ENCODE data around the gene SQOR.

The SQOR gene

GRCh38 chr15:45660231-45660979 is 25.6 kb downstream of the SQOR start:
- no peak for DNase-seq (ENCODE audit: low spot score)

DNA sequence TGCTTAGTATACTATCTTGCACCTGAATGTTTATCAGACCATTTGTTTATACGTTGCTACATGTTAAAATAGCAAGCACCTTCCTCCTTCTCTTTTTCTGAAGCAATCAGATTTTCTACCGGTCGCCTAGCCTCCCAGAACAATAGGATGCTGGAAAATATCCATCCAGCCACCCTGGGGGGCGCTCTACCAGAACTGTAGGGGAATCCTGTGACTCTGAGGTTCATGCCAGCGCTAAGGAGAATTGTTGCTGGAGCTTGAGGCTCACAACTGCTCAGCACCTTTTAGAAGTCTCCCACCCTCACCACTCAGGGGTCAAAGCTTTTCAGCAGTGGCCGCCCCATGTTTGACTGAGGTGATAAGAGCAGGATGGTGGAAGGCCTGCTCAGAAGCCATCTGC is 27.5 kb downstream of the SQOR start:
- no peak for DNase-seq (ENCODE audit: low spot score)

DNA sequence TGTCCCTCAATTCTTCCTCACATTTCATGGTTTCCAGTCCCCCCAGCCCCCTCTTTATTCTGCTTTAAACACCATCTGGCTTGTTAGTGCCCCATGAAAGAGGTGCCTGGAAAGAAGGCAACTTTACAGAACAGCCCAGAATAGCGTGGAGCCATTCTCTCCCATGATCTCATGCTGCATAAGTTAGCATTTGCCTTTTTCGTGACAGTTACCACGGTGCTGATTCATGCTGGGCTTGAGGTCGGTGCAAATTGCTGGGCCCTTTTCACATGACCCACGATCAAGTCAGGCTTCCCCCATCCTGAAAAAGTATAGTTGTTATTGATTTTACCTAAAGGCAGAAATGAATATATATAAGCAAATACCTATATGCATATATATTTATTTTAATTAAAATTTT is 29.6 kb downstream of the SQOR start:
- DNase-seq (ENCODE audit: low spot score): no peak

GRCh38 chr15:45665261-45665660 is 30.4 kb downstream of the SQOR start:
- DNase-seq (ENCODE audit: low spot score): no peak

GRCh38 chr15:45666119-45666875 is 31.5 kb downstream of the SQOR start:
- DNase-seq (ENCODE audit: low spot score): no peak

DNA sequence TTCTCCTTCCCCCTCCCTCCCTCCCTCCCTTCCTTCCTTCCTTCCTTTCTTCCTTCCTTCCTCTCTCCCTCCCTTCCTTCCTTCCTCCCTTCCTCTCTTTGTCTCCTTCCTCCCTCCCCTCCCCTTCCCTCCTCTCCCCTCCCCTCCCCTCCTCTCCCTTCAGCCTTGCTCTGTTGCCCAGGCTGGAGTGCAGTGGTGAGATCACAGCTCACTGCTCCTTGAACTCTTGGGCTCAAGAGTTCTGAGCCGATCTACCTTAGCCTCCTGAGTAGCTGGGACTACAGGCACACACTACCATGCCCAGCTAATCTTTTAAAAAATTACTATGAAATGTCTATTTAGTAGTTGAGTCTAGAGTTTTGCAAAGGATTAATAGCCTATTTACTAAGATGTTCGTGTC is 32.2 kb downstream of the SQOR start:
- DNase-seq (ENCODE audit: low spot score): no peak

- no peak for DNase-seq (ENCODE audit: low spot score)
These were observed 33.6 kb downstream of the SQOR start for GRCh38 chr15:45668386-45668785.

- DNase-seq (ENCODE audit: low spot score): no peak
These were observed 34.6 kb downstream of the SQOR start for GRCh38 chr15:45669422-45669821.

DNA sequence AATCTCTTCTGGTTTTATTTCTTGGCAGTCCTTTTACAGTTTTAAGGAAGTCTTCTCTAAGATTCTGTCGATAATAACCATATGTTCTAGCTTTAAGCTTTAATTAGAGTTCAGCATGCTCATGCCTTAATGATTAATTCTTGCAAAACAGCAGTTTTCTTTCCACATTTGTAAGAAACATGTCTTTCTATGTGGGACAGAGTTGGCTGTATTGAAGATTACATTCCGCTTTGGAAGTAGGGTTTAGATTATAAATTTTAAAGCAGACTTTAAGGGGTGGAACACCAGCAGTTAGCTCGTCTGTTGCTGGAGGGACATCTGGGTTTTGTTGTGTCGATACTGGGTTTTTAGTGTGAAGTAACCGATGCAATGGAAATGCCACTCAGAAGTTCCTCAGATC is 35.3 kb downstream of the SQOR start:
- no peak for DNase-seq (ENCODE audit: low spot score)

DNA sequence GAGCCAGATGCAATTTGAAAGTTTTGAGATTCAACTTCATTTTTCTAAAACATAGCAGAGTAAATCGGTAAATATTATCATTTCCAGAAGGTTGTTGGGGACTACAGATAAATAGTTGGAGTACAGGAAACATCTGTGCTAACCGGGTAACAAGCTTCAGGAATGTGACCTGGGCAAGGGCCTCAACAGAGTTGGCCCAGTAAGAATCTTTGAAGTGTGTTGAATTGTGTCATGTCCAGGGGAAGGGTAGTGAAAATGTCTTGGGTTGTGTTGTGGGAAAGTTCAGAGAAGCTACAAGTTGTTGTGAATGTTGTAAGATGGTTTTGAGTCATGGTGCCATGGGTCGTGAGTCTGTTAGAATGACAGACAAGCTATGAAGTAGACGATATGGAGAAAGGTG is 35.7 kb downstream of the SQOR start:
- DNase-seq (ENCODE audit: low spot score): no peak

GRCh38 chr15:45674677-45675076 is 39.8 kb downstream of the SQOR start:
- DNase-seq (ENCODE audit: low spot score): no peak

DNA sequence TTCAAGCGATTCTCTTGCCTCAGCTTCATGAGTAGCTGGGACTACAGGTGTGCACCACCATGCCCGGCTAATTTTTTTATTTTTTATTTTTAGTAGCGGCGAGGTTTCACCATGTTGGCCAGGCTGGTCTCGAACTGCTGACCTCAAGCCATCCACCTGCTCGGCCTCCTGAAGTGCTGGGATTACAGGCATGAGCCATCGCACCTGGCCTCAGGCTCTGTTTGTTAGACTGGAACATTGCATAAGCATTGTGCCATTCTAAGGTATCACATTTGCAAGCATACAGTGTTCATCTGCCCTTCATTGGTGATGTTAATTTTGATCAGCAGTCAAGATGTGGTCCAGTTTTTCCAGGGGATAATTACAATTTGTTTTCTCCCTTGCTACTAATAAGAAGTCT is 43.0 kb downstream of the SQOR start:
- DNase-seq (ENCODE audit: low spot score): no peak

DNA sequence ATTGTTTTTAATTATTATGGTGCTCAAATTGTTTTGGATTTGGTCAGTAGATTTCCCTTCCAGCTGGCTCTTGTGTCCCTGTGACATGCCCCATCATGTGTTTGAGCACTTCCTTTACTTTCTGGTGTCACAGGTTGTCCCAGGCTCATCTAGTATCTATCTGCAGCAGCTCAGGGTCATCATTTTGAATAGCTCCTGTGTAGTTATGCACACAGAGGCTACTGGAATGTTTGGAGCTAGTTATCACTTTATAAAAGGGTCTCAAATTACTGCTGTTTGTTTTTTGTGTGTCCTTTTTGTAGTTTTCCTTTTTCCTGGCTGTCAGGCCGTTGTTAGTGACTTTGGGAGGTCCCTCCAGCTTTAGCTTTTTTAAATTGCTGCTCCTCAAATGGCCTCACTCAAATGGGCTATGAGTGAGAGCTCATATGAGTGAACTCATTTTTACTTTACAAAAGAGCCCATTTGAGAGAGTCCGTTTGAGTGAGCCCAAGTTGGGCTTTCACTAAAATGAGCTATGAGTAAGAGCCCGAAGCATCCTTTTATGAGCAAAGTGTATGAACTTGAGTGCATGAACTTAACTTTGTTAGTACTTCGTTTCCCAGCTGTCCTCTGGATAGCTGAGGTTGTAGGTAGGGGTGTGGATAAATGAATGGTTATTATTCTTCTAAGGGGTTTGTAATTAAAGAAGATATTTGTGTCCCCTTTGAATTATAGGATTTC is 43.8 kb downstream of the SQOR start:
- no peak for DNase-seq (ENCODE audit: low spot score)

DNA sequence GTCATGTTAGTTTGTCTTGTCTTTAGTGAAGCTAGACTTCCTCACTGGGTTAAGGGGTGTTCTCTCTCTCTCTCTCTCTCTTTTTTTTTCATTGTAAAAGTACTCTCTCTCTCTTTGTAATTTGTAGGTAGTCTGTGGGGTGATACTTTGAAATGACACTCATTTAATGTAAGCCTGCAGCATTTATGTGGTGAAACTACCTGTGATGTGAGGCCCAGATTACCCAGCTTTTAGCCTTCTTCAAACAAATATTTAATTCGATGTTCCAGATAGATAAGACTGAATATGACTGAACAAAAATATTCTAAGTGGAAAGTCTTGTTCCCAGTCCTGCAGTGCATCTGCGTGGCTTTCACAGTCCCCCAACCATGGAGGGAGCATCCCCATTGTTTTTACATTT is 49.7 kb downstream of the SQOR start:
- no peak for DNase-seq (ENCODE audit: low spot score)

DNA sequence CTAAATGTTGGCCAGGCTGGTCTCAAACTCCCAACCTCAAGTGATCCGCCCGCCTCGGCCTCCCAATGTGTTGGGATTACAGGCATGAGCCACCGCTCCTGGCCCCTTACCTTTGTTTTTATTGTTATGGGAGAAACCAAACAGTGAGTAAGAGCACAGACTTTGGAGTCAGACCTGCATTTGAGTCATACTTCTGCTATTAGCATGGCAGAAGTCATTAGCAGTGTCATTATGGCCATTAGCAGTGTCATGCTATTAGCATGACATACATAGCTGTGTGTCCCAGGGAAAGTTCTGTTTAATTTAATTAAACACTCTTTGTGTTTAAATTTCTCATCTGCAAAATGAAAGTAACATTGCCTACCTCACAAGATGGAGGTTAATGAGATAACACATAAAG is 54.8 kb downstream of the SQOR start:
- peak; percentile 16 for DNase-seq (ENCODE audit: low spot score)

GRCh38 chr15:45690581-45691260 is 55.9 kb downstream of the SQOR start:
- no peak for DNase-seq (ENCODE audit: low spot score)

- DNase-seq (ENCODE audit: low spot score): no peak
These were observed 66.3 kb downstream of the SQOR start for GRCh38 chr15:45701108-45701507.

GRCh38 chr15:45702041-45702440 is 67.2 kb downstream of the SQOR start:
- DNase-seq (ENCODE audit: low spot score): no peak

- DNase-seq (ENCODE audit: low spot score): no peak
These were observed 69.0 kb downstream of the SQOR start for GRCh38 chr15:45703670-45704328.

DNA sequence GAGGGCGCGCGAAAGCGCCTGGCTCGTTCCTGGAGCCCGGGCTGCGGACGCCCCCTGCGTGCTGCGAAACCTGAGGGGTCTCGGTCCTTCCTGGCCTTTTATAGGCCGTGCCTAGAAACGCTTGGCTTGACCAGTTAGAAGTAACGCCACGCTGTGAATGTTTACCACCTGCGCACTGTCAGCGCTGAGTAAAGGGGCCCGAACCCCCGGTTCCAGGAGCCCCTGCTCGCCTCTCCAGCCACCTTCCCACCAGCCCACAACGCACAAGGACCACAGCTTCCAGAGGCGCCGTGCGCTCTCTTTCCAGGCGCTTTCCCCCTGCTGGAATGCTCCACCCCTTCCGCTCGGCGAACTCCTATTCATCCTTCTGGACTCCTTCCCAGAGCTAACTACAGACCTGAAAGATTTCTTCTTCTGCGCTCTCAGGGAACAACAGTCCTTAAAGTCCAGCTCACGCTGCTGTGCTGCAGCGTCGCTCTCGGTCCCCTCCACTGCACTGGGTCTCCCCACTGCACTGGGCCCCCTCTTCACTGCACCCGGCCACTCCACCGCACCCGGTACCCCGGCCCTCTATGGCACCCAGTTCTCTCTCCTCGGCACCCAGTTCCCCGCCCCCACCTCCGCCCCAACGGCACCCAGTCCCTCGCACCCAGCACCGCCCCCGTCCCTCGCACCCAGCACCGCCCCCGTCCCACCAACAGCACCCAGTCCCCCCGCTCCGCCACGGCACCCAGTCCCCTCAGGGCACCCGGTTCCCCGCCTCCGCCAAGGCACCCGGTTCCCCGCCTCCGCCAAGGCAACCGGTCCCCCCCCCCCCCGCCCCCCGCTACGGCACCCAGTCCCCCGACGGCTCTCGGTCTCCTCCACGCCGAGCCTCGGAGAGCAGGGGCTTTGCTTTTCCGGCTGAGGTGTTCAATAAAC is 69.8 kb downstream of the SQOR start:
- DNase-seq (ENCODE audit: low spot score): no peak

Data from RKO (cell line).